AG09309 (cell line): ENCODE measurements around the gene C3orf62.

Experiments used
- DNase-seq: peaks from one replicate; pipeline ENCODE4 v3.0.0-alpha.2; 2010; ENCODE audit warnings: low read depth
- H3K4me3 ChIP-seq: 2 replicates; pipeline ENCODE4 v1.5.1; 2011; ENCODE audit warnings: mild to moderate bottlenecking, low read depth, low read length, moderate library complexity; ENCODE audit not compliant: control insufficient read depth
- CTCF ChIP-seq: IDR thresholded peaks from 2 replicates; pipeline ENCODE4 v1.5.1; 2011; ENCODE audit warnings: mild to moderate bottlenecking, low read depth, low read length, inconsistent platforms; ENCODE audit not compliant: insufficient read depth, control insufficient read depth; ENCODE audit errors: missing control alignments

C3orf62 gene

GRCh38 chr3:49260806-49261324 is 16.2 kb downstream of the C3orf62 start:
- DNase-seq: no peak
- H3K4me3 ChIP-seq: no peak overlapping the region
- TF ChIP-seq CTCF: no peak

GRCh38 chr3:49257187-49257586 is 19.8 kb downstream of the C3orf62 start:
- DNase-seq: no peak
- no peak overlapping the region for H3K4me3 ChIP-seq
- TF ChIP-seq CTCF: no peak

- no peak for TF ChIP-seq CTCF
- DNase-seq: no peak
- no peak overlapping the region for H3K4me3 ChIP-seq
Observed at GRCh38 chr3:49255718-49256511, 21.1 kb downstream of the C3orf62 start.

GRCh38 chr3:49255112-49255511 is 21.9 kb downstream of the C3orf62 start:
- TF ChIP-seq CTCF: no peak
- DNase-seq: no peak
- H3K4me3 ChIP-seq: no peak overlapping the region

- H3K4me3 ChIP-seq: no peak overlapping the region
- no peak for TF ChIP-seq CTCF
- DNase-seq: no peak
Observed at GRCh38 chr3:49253512-49253911, 23.5 kb downstream of the C3orf62 start.

GRCh38 chr3:49248840-49249227 is 28.2 kb downstream of the C3orf62 start:
- TF ChIP-seq CTCF: no peak
- no peak overlapping the region for H3K4me3 ChIP-seq
- DNase-seq: no peak
